GM18870 (cell line): ENCODE data around the gene ETV5.

ENCODE experiments used
- ATAC-seq: cut with Tn5 transposase; IDR thresholded peaks from one replicate; pipeline ENCODE4 v1.9.1; 2021; ENCODE audit warnings: moderate library complexity; ENCODE audit not compliant: unreplicated experiment

Gene ETV5

DNA sequence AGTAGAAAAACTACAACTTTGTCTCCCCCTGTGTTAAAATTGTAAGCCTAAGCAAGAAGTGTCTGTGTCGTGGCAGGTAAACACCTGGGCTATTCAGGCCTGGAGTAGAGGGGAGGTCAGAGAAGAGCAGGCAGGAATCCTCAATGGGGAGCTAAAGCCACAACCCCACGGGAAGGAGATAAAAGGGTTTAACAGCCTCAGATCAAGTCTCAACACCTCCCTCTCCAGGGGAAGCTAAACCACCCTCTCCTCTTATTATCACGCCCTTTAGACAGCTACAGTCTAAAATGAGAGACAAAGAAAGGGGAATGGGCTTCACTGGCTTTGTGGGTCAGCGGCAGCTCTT lies 11.6 kb downstream of the ETV5 start:
- ATAC-seq: no peak

GRCh38 chr3:186096290-186096689 lies 12.6 kb downstream of the ETV5 start:
- ATAC-seq: no peak

GRCh38 chr3:186095561-186096081 lies 13.3 kb downstream of the ETV5 start:
- ATAC-seq: no peak

GRCh38 chr3:186094696-186095425 lies 14.0 kb downstream of the ETV5 start:
- ATAC-seq: no peak

- ATAC-seq: no peak
Measured at GRCh38 chr3:186094271-186094670, 14.6 kb downstream of the ETV5 start.

GRCh38 chr3:186093271-186093900 lies 15.5 kb downstream of the ETV5 start:
- ATAC-seq: no peak

- ATAC-seq: no peak
Measured at GRCh38 chr3:186092360-186093070, 16.4 kb downstream of the ETV5 start.

GRCh38 chr3:186090901-186091300 lies 18.0 kb downstream of the ETV5 start:
- ATAC-seq: no peak

- no peak for ATAC-seq
Measured at GRCh38 chr3:186088335-186088734, 20.6 kb downstream of the ETV5 start.

GRCh38 chr3:186084264-186084663 lies 24.6 kb downstream of the ETV5 start:
- ATAC-seq: no peak

- ATAC-seq: no peak
Measured at GRCh38 chr3:186083746-186084145, 25.1 kb downstream of the ETV5 start.

DNA sequence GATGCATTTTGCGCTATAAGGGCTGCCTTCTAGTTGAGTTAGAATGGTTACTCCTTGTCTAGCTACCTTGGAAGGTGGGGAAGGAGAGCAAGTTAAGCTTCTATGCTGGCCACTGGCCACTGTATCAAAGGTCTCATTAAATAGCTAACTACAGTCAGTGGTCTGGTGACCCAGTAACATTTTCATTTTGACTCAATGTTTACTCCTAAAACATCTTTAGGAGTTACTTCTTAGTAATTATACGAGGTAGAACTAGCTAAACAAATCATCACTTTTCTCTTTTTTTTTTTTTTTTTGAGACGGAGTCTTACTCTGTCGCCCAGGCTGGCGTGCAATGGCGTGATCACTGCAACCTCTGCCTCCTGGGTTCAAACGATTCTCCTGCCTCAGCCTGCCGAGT lies 26.7 kb downstream of the ETV5 start:
- ATAC-seq: no peak

GRCh38 chr3:186081678-186082077 lies 27.2 kb downstream of the ETV5 start:
- no peak for ATAC-seq

- ATAC-seq: no peak
Measured at GRCh38 chr3:186080849-186081438, 27.9 kb downstream of the ETV5 start.

- no peak for ATAC-seq
Measured at GRCh38 chr3:186079925-186080324, 29.0 kb downstream of the ETV5 start.

GRCh38 chr3:186077466-186077865 lies 31.4 kb downstream of the ETV5 start:
- ATAC-seq: no peak

- ATAC-seq: no peak
Measured at GRCh38 chr3:186075931-186076567, 32.8 kb downstream of the ETV5 start.

DNA sequence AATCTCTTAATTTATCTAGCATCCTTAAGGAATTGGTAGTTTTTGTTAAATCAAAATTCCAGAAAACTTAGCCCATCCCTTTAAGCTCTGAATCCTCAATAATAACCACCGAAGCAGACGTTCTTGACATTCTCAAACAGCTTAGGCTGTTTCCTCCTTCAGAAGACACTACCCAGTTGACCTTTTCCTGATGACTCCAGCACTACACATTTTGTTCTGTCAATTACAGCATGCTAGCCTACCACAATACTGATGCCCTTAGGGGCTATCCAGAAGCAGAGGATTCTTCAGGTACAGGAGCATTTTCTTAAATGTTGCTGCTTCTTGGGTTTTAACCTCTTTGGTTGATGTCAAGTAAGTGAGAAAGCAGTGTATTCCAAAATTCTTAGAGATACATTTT lies 33.4 kb downstream of the ETV5 start:
- ATAC-seq: no peak

DNA sequence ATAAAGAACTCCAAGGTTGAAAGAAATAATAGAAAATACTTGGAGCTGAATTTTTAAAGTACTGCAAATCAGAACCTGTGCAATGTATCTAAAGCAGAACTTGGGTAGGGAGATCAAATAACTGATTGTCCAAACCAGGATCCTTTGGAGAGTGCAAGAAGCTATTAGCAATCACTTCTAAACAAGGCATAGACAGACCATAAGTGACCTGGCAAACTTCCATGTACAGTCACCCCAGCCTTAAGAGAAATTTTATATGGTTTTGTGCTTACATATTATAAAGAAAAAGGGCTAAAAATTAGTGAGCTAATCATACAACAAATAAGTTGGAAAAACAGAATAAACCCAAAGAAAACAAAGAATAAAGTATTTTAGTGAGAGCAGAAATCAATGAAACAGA lies 35.2 kb downstream of the ETV5 start:
- ATAC-seq: no peak

DNA sequence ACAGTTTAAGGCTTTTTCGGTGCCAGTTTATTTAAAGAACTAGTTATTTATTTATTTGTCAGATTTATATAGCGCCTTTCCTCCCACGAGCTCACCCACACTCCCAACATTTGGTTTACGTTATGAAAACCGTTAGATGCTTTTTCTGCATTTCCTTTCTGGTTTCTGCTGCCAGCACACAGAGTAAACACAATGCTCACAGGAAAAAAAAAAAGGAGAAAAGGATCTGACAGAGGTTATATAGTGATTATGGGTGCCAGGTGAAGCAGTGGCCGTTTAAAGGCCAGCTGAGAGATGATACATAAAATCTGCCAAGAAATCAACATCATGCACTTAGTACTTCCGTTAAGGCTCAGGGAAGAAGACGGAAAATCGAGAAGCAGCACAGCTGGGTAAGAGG lies 37.9 kb downstream of the ETV5 start:
- ATAC-seq: no peak

GRCh38 chr3:186070550-186070949 lies 38.3 kb downstream of the ETV5 start:
- no peak for ATAC-seq
